Erythroblast (primary cell): ENCODE measurements around the gene DNAJC3.

ENCODE experiments used
- GATA1 ChIP-seq: IDR thresholded peaks from 2 replicates; pipeline ENCODE4 v1.6.1; 2011; ENCODE audit warnings: low read depth, mild to moderate bottlenecking, control low read depth, low read length, moderate library complexity
- POLR2A ChIP-seq: IDR thresholded peaks from 2 replicates; pipeline ENCODE4 v1.6.1; 2011; ENCODE audit warnings: mild to moderate bottlenecking, low read length

- TF ChIP-seq POLR2A (no peak), GATA1 (no peak)
Observed at GRCh38 chr13:95741584-95742563, 64.9 kb downstream of the DNAJC3 start.
